SU-DHL-6 (cell line): Measurements from ENCODE around the gene CAMK1D.

Experiments
- EZH2phosphoT487 ChIP-seq: fragments of 200-600 bp; sonication (generic), shearing (Covaris generic); conservative IDR thresholded peaks from 2 replicates; pipeline ENCODE4 v1.6.1; 2018; ENCODE audit warnings: mild to moderate bottlenecking, antibody characterized with exemption, low read length, moderate library complexity, mixed read lengths
- TF ChIP-seq, protein P1 (sequence below): fragments of 200-600 bp; sonication (generic); IDR thresholded peaks from one replicate; pipeline ENCODE4 v1.5.1; 2017; ENCODE audit warnings: antibody characterized with exemption, mild to moderate bottlenecking, low read length, moderate library complexity; ENCODE audit not compliant: insufficient read depth, poor library complexity, severe bottlenecking

DNA sequence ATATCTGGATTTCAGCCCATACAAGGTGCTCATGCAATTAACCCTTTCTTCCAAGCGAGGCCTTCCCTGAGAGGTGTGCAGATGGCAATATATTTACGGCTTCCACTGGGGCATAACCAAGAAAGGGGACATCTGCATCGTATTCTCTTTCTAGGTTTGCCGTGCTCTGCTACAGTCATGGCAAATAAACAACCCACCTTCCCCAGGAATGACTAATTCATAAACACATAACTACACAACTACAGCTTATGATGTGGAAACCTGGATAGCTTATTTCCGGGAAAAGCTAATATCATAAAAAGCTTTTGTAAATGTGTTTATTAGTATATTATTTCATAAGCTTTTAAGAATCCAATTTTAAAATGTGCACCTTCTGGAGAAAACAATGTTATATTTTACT lies 120.0 kb downstream of the CAMK1D start:
- TF ChIP-seq, protein P1, sequence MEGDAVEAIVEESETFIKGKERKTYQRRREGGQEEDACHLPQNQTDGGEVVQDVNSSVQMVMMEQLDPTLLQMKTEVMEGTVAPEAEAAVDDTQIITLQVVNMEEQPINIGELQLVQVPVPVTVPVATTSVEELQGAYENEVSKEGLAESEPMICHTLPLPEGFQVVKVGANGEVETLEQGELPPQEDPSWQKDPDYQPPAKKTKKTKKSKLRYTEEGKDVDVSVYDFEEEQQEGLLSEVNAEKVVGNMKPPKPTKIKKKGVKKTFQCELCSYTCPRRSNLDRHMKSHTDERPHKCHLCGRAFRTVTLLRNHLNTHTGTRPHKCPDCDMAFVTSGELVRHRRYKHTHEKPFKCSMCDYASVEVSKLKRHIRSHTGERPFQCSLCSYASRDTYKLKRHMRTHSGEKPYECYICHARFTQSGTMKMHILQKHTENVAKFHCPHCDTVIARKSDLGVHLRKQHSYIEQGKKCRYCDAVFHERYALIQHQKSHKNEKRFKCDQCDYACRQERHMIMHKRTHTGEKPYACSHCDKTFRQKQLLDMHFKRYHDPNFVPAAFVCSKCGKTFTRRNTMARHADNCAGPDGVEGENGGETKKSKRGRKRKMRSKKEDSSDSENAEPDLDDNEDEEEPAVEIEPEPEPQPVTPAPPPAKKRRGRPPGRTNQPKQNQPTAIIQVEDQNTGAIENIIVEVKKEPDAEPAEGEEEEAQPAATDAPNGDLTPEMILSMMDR: no peak
- TF ChIP-seq EZH2phosphoT487: no peak
